ENCODE results near the gene VAV2. TPM values are rescaled to one million over a fixed set of nuclear protein-coding genes. Genes with fewer than 3 reads are reported as not detected.

VAV2 gene
- total RNA-seq, 3 donors from 2014 or later (not counting 1 experiment from before 2014, with no cell fraction given): 3.9 to 5.1 (median 4.8) TPM

DNA sequence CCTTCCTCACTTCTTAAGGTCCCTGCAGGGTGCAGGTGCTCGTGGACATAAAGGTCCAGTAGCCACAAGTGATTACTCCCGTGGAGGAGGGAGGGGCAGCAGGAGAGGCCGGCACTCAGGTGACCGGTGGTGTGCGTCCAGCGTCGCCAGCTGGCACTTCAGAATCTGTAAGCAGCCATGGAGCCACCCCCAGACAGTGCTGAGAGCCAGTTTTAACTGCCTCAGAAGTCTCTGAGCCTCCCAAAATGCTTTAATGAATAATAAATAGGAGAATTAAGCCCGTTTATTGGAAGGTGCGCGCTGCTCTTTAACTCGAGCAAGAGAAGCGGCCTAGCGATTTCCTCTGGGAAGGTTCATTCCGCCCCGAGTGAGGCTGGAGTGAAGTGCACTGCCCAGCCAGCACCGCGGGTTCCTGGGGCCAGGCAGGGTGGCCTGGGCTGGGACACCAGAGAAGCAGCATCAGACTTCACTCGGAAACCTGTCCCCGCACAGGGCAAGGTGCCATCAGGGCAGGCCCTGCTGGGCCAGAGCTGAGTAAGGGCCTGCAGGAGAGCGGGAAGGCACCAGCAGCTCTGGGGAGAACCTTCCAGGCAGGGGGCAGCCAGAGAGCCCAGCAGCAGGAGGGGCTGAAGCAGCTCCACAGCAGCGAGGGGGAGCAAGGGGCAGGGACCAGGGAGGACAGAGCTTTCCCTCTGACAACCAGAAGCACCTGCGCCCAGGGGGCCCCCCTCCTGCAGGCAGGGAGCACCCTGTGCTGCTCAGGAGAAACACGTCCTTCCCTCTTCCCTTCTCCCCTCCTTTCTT lies 61.2 kb downstream of the VAV2 start:
- no peak for ATAC-seq
- no peaks in the 10 kb centered on the region for H3K4me1 Mint-ChIP-seq
- Histone ChIP-seq H3K9me3 (ENCODE audit: control insufficient read depth, insufficient read depth, low read length) (no peaks in the 10 kb centered on the region), H3K4me1 (ENCODE audit: control insufficient read depth, insufficient read depth, low read length) (no peaks in the 10 kb centered on the region), H3K36me3 (ENCODE audit: control insufficient read depth, insufficient read depth, low read length) (no peaks in the 10 kb centered on the region), H3K27ac (ENCODE audit: low read length) (no peak overlapping the region), H3K27me3 (ENCODE audit: control insufficient read depth, insufficient read depth, low read length) (no peaks in the 10 kb centered on the region), H3K4me3 (ENCODE audit: low read length) (no peak overlapping the region)
- 85% methylated on average over 23 of the region's 23 CpGs for WGBS (ENCODE audit: insufficient coverage)
- TF ChIP-seq, protein P1, sequence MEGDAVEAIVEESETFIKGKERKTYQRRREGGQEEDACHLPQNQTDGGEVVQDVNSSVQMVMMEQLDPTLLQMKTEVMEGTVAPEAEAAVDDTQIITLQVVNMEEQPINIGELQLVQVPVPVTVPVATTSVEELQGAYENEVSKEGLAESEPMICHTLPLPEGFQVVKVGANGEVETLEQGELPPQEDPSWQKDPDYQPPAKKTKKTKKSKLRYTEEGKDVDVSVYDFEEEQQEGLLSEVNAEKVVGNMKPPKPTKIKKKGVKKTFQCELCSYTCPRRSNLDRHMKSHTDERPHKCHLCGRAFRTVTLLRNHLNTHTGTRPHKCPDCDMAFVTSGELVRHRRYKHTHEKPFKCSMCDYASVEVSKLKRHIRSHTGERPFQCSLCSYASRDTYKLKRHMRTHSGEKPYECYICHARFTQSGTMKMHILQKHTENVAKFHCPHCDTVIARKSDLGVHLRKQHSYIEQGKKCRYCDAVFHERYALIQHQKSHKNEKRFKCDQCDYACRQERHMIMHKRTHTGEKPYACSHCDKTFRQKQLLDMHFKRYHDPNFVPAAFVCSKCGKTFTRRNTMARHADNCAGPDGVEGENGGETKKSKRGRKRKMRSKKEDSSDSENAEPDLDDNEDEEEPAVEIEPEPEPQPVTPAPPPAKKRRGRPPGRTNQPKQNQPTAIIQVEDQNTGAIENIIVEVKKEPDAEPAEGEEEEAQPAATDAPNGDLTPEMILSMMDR (IDR thresholded peaks at IDR 0.05): no peak
- intact Hi-C loops (cut with micrococcal nuclease): no loop called here
- no peaks in the 10 kb centered on the region for H3K9me3 Mint-ChIP-seq
- no peaks in the 10 kb centered on the region for H3K27me3 Mint-ChIP-seq (ENCODE audit: low read depth in 2 of 2)
- H3K4me3 Mint-ChIP-seq: no peak overlapping the region
- H3K27ac Mint-ChIP-seq: no peak overlapping the region
- no peak for DNase-seq
- H3K36me3 Mint-ChIP-seq: no peaks in the 10 kb centered on the region

DNA sequence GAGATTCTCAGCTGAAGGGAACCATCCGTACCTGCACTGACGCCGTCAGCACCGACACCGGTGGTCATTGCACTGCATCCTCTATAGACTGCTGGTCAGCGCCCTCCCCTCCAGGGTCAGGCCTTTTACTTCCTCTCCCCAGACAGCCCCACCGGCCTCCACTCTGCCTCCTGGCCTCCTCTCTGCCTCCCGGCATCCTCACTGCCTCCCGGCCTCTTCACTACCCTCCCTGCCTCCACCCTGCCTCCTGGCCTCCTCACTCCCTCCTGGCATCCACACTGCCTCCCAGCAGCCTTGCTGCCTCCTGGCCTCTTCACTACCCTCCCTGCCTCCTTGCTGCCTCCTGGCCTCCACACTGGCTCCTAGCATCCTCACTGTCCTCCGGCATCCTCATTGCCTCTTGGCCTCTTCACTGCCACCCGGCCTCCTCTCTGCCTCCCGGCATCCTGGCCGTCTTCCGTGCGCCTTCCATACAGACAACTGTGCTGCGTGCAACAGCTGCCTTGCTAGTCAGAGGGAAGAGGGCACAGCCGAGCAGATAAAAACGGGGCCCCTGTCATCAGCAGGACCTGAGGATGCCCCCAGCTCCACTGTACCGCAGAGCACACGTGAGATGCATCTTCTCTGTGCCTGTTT lies 62.0 kb downstream of the VAV2 start:
- no peak overlapping the region for H3K4me3 ChIP-seq (ENCODE audit: low read length)
- intact Hi-C loops (cut with micrococcal nuclease): no loop called here
- H3K27me3 ChIP-seq (ENCODE audit: control insufficient read depth, insufficient read depth, low read length): no peaks in the 10 kb centered on the region
- TF ChIP-seq, protein P1 (IDR thresholded peaks at IDR 0.05): no peak
- DNase-seq: no peak
- ATAC-seq: no peak
- no peaks in the 10 kb centered on the region for H3K4me1 ChIP-seq (ENCODE audit: control insufficient read depth, insufficient read depth, low read length)
- no peaks in the 10 kb centered on the region for H3K36me3 Mint-ChIP-seq
- no peaks in the 10 kb centered on the region for H3K27me3 Mint-ChIP-seq (ENCODE audit: low read depth in 2 of 2)
- H3K27ac Mint-ChIP-seq: no peak overlapping the region
- WGBS (ENCODE audit: insufficient coverage): 74% methylated on average over 20 of the region's 20 CpGs
- H3K36me3 ChIP-seq (ENCODE audit: control insufficient read depth, insufficient read depth, low read length): no peaks in the 10 kb centered on the region
- H3K4me1 Mint-ChIP-seq: no peaks in the 10 kb centered on the region
- H3K9me3 ChIP-seq (ENCODE audit: control insufficient read depth, insufficient read depth, low read length): no peaks in the 10 kb centered on the region
- H3K9me3 Mint-ChIP-seq: no peaks in the 10 kb centered on the region
- H3K27ac ChIP-seq (ENCODE audit: low read length): no peak overlapping the region
- no peak overlapping the region for H3K4me3 Mint-ChIP-seq

DNA sequence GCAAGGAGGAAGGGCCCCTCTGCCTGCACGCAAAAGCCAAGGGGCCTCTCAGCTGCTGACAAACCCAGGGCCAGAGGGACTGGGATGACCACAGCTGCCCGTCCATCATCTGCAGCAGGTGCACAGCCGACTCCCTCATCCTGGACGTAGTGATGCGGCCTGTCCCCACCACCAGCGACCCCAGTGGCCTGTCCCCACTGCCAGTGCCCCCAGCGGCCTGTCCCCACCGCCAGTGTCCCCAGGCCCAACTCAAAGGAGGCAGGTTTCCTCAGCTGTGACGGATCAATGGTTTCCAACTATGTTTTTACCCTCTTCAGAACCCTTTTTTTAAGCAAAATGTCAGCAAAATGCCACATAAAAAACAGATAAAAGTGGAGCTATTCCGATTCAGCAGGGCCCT lies 62.5 kb downstream of the VAV2 start:
- H3K27ac Mint-ChIP-seq: no peak overlapping the region
- no peaks in the 10 kb centered on the region for H3K27me3 Mint-ChIP-seq (ENCODE audit: low read depth in 2 of 2)
- DNase-seq: no peak
- 81% methylated on average over 10 of the region's 10 CpGs for WGBS (ENCODE audit: insufficient coverage)
- no peaks in the 10 kb centered on the region for H3K4me1 Mint-ChIP-seq
- no peak for ATAC-seq
- no peak overlapping the region for H3K4me3 ChIP-seq (ENCODE audit: low read length)
- intact Hi-C loops (cut with micrococcal nuclease): no loop called here
- TF ChIP-seq, protein P1 (IDR thresholded peaks at IDR 0.05): no peak
- no peaks in the 10 kb centered on the region for H3K27me3 ChIP-seq (ENCODE audit: control insufficient read depth, insufficient read depth, low read length)
- no peaks in the 10 kb centered on the region for H3K9me3 Mint-ChIP-seq
- H3K9me3 ChIP-seq (ENCODE audit: control insufficient read depth, insufficient read depth, low read length): no peaks in the 10 kb centered on the region
- no peaks in the 10 kb centered on the region for H3K4me1 ChIP-seq (ENCODE audit: control insufficient read depth, insufficient read depth, low read length)
- no peaks in the 10 kb centered on the region for H3K36me3 ChIP-seq (ENCODE audit: control insufficient read depth, insufficient read depth, low read length)
- no peaks in the 10 kb centered on the region for H3K36me3 Mint-ChIP-seq
- H3K4me3 Mint-ChIP-seq: no peak overlapping the region
- H3K27ac ChIP-seq (ENCODE audit: low read length): no peak overlapping the region
